ENCODE data around the gene MRPL44.

DNA sequence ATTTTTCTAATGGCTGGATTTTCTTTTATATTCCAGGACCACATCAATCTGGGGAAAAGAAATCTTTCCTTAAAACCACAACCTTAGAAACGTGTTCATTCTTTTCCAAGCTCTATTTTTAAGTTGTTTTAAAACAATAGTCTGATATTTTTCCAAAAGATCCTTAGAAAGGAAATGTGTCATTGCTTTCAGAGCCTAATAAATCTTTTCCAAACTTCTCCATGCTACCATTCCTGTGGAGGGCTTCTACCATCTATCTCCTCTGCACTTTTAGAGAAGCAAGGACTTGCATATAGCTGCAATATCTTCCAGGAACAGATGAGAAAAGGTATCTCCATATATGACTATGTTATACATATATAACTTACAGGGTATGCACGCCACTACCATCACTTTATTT is 33.3 kb upstream of the MRPL44 start:
- no peak for TF ChIP-seq POLR2AphosphoS5 (IDR thresholded peaks at IDR 0.05; ENCODE audit: low read depth, low read length)
- TF ChIP-seq, protein P1, sequence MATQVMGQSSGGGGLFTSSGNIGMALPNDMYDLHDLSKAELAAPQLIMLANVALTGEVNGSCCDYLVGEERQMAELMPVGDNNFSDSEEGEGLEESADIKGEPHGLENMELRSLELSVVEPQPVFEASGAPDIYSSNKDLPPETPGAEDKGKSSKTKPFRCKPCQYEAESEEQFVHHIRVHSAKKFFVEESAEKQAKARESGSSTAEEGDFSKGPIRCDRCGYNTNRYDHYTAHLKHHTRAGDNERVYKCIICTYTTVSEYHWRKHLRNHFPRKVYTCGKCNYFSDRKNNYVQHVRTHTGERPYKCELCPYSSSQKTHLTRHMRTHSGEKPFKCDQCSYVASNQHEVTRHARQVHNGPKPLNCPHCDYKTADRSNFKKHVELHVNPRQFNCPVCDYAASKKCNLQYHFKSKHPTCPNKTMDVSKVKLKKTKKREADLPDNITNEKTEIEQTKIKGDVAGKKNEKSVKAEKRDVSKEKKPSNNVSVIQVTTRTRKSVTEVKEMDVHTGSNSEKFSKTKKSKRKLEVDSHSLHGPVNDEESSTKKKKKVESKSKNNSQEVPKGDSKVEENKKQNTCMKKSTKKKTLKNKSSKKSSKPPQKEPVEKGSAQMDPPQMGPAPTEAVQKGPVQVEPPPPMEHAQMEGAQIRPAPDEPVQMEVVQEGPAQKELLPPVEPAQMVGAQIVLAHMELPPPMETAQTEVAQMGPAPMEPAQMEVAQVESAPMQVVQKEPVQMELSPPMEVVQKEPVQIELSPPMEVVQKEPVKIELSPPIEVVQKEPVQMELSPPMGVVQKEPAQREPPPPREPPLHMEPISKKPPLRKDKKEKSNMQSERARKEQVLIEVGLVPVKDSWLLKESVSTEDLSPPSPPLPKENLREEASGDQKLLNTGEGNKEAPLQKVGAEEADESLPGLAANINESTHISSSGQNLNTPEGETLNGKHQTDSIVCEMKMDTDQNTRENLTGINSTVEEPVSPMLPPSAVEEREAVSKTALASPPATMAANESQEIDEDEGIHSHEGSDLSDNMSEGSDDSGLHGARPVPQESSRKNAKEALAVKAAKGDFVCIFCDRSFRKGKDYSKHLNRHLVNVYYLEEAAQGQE (IDR thresholded peaks at IDR 0.05; ENCODE audit: insufficient read depth in 1 of 2, low read depth in 2 of 2, low read length in 2 of 2), result no peak
- TF ChIP-seq SIN3A (IDR thresholded peaks at IDR 0.05; ENCODE audit: borderline replicate concordance, insufficient read depth, low read length), result no peak
